HG03095 (cell line): ENCODE results near the gene QRICH2.
"Not testable (repeated sequence)": the region's sequence is repeated elsewhere in the genome, so short reads cannot be mapped to it uniquely, and the experiment has no call there.

Experiments
- ATAC-seq: cut with Tn5 transposase; IDR thresholded peaks from one replicate; pipeline ENCODE4 v1.9.1; 2021; ENCODE audit warnings: moderate library complexity; ENCODE audit not compliant: unreplicated experiment

QRICH2 gene

GRCh38 chr17:76267051-76267576 lies 41.0 kb downstream of the QRICH2 start:
- ATAC-seq: no peak

- ATAC-seq: no peak
Observed at GRCh38 chr17:76266244-76266938, 41.7 kb downstream of the QRICH2 start.

GRCh38 chr17:76265624-76266243 lies 42.3 kb downstream of the QRICH2 start:
- ATAC-seq: no peak

GRCh38 chr17:76264755-76265623 lies 43.1 kb downstream of the QRICH2 start, which contains the start of gene UBALD2:
Gene UBALD2, plus strand, starts transcription at chr17:76265348. Its CDS starts 158 bp downstream, at chr17:76265506.
- ATAC-seq: peak; percentile 68

GRCh38 chr17:76264425-76264754 lies 43.7 kb downstream of the QRICH2 start:
- peak; percentile 0 for ATAC-seq

- no peak for ATAC-seq
Observed at GRCh38 chr17:76263896-76264295, 44.2 kb downstream of the QRICH2 start.

- ATAC-seq: no peak
Observed at GRCh38 chr17:76262732-76263344, 45.2 kb downstream of the QRICH2 start.

- no peak for ATAC-seq
Observed at GRCh38 chr17:76261421-76262215, 46.5 kb downstream of the QRICH2 start.

GRCh38 chr17:76260669-76261068 lies 47.4 kb downstream of the QRICH2 start:
- no peak for ATAC-seq

- ATAC-seq: no peak
Observed at GRCh38 chr17:76260220-76260619, 47.9 kb downstream of the QRICH2 start.

- ATAC-seq: not testable (repeated sequence)
Observed at GRCh38 chr17:76256430-76257050, 51.5 kb downstream of the QRICH2 start.

GRCh38 chr17:76255801-76256429 lies 52.2 kb downstream of the QRICH2 start:
- ATAC-seq: no peak

GRCh38 chr17:76254275-76254674 lies 53.8 kb downstream of the QRICH2 start:
- ATAC-seq: no peak

GRCh38 chr17:76253841-76254240 lies 54.2 kb downstream of the QRICH2 start:
- no peak for ATAC-seq

- ATAC-seq: not testable (repeated sequence)
Observed at GRCh38 chr17:76252967-76253766, 54.9 kb downstream of the QRICH2 start.

- no peak for ATAC-seq
Observed at GRCh38 chr17:76252040-76252954, 55.8 kb downstream of the QRICH2 start.

- no peak for ATAC-seq
Observed at GRCh38 chr17:76251478-76252039, 56.5 kb downstream of the QRICH2 start.
